SKM-1 (cell line): ENCODE measurements around the gene MPV17.
"Not testable (repeated sequence)": the region's sequence is repeated elsewhere in the genome, so short reads cannot be mapped to it uniquely, and the experiment has no call there.

ENCODE experiments used
- DNase-seq: peaks from one replicate; lab custom pipeline; 2025; ENCODE audit not compliant: unreplicated experiment; lab: John Stamatoyannopoulos, UW

Gene MPV17

GRCh38 chr2:27300606-27301005 is 22.3 kb downstream of the MPV17 start:
- DNase-seq: not testable (repeated sequence)

DNA sequence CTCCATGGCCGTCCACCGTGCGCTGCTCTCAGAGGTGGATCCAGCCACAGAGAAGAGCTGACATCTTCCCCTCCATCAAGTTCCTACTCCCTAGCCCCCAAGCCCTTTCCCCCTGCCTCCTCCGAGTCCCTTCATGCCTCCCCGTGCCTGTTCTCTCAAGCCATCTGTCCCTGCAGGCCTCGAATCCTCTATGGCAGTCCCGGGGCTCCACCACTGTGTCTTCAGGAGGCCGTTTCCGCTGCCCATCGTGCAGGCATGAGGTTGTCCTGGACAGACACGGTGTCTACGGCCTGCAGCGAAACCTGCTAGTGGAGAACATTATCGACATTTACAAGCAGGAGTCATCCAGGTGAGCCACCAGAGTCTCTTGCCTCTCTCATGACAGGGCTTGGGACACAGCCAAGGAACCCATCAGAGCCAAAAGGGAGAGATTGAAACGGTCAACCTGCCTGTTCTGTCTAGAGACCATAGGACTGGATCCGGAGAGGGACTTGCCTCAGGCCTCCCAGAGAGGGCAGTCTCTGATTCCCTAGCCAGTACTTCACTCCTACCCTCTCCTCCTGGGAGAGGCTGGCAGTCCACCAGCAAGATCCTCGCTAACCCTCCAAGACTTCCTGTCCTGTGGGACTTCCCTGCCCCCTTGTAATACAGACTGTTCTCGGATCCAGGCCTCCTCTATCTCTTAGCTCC is 24.4 kb downstream of the MPV17 start:
- no peak for DNase-seq

GRCh38 chr2:27297195-27297594 is 25.7 kb downstream of the MPV17 start:
- DNase-seq: no peak

DNA sequence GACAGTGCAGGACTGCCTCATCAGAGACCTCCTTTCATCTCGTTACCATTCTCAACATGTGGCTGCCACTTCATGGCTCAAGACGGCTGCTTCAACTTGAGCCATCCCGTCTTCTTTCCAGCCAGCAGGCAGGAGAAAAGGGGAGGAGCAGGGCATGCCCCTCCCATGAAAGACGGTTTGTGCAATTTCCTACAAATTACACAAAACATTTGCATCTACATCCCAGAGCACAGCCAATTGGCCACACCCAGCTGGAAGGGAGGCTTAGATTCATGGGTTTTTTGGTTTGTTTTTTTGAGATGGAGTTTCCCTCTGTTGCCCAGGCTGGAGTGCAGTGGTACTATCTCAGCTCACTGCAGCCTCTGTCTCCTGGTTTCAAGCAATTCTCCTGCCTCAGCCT is 26.4 kb downstream of the MPV17 start:
- DNase-seq: no peak

DNA sequence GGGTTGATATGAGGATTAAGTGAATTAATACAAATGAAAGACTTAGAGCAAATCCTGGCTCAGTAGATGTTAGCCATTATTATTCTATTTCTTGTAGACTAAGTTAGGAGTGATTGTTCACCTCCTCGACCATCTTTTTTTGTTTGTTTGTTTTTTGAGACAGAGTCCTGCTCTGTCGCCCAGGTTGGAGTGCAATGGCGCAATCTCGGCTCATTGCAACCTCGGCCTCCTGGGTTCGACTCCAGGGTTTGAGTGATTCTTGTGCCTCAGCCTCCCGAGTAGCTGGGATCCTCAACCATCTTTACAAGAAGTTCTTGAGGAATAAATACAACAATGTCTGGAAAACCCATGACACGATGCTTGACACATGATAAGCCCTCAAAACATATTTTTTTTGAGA is 28.0 kb downstream of the MPV17 start:
- DNase-seq: no peak

- DNase-seq: no peak
Observed at GRCh38 chr2:27291865-27292264, 31.0 kb downstream of the MPV17 start.

GRCh38 chr2:27290549-27290948 is 32.3 kb downstream of the MPV17 start:
- DNase-seq: no peak

- DNase-seq: no peak
Observed at GRCh38 chr2:27288610-27289009, 34.3 kb downstream of the MPV17 start.

DNA sequence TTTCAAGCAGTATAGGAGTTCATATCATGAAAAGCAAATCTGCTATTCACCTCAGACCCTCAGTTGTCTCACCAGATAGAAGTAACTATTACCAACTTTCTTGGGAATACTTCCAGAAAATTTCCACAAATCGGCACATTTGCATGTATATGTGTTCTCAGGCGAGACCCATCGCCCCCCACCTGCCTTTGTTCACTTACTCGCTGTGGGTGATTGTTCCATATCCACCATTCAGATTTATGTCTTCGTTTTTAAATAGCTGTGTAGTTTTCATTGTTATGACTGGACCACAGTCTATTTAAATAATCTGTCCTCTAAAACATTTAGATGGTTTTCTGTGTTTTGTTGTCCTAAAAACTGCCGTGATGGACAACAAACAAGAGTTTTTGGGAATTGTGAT is 37.4 kb downstream of the MPV17 start:
- no peak for DNase-seq

- no peak for DNase-seq
Observed at GRCh38 chr2:27284996-27285395, 37.9 kb downstream of the MPV17 start.

- no peak for DNase-seq
Observed at GRCh38 chr2:27282892-27283291, 40.0 kb downstream of the MPV17 start.

- no peak for DNase-seq
Observed at GRCh38 chr2:27281855-27282559, 40.9 kb downstream of the MPV17 start, which contains the start of gene TRIM54. Gene TRIM54 (plus strand): TSS chr2:27282429. CDS start chr2:27282732, 303 bp downstream.

DNA sequence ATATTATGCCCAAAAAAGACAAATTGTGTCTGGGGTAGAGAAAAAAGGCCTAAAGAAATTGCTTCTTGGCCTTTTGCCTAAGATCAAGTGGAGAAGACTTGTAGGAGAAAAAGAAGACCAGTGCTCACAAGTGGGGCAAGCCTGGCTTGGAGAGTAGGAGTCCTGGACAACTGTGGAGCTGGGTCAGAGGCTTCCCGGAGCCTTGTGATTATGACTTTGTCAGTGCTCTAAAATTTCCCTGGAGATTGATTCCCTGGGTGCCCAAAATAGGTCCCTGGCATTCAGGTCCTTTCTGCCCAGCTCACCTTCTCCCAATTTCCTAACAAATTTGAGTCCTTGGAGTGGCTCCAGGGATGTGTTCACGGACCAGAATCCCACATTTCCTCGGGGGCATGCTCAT is 41.5 kb downstream of the MPV17 start:
- no peak for DNase-seq

- no peak for DNase-seq
Observed at GRCh38 chr2:27280826-27281225, 42.1 kb downstream of the MPV17 start.

- no peak for DNase-seq
Observed at GRCh38 chr2:27278010-27278409, 44.9 kb downstream of the MPV17 start.

- no peak for DNase-seq
Observed at GRCh38 chr2:27275211-27276150, 47.4 kb downstream of the MPV17 start, which contains the start of gene DNAJC5G. Gene DNAJC5G (plus strand): TSS chr2:27275433. CDS start chr2:27276729, 1,296 bp downstream.

DNA sequence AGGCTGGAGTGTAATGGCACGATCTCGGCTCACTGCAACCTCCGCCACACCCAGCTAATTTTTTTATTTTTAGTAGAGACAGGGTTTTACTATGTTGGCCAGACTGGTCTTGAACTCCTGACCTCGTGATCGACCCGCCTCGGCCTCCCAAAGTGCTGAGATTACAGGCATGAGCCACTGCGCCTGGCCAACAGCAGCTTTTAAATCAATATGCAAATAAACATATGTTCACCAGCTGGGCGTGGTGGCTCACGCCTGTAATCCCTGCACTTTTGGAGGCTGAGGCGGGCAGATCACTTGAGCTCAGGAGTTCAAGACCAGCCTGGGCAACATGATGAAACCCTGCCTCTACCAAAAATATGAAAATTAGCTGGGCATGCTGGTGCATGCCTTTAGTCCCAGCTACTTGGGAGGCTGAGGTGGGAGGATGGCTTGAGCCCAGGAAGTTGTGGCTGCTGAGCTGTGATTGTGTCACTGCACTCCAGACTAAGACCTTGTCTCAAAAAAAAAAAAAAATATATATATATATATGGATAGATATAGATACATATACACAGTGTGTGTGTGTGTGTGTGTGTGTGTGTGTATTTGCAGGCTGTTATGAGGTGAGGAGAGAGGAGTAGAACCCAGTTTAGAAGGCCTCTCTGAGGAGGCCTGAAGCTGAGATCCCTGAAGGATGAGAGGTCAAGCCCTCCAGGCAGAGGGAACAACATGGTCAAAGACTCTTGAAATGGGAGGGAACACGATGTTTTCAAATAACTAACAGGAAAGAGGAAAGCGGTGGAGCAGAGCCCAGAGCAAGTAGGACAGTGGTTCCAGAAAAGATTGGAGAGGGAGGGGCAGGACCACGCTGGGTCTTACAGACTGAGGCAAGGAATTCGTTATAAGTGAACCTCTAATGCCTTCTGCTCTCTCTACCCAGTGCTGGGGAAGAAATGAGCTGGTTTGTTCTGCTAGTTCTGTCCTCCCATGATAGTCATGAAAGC is 50.1 kb downstream of the MPV17 start:
- DNase-seq: not testable (repeated sequence)

- DNase-seq: no peak
Observed at GRCh38 chr2:27271631-27272340, 51.1 kb downstream of the MPV17 start.

- DNase-seq: no peak
Observed at GRCh38 chr2:27270670-27271069, 52.2 kb downstream of the MPV17 start.

DNA sequence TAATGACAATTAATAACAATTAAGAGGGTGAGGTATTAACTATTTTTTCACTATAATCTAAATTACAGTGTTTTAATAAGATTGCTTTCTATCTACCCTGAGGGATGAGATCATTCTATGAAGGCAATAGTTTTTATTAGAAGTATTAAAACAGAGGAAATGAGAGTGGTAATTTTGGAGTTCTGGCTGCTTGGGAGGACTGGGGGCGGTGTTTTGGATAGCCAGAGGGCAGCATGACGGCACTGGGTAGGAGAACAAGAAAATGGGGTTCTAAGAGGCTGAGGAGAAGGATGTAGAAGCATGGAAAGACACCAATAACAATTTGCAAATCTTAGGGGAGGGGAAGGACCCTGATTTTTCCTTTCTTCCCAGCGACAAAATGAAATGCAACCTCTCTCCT is 52.8 kb downstream of the MPV17 start:
- no peak for DNase-seq
